Muscle layer of colon (tissue), 2 donors: ENCODE results near the gene KCNJ1.

Source experiments
- H3K27ac ChIP-seq: one replicate; pipeline ENCODE4 v1.7.0; 2013; ENCODE audit warnings: low read depth, mild to moderate bottlenecking, low read length, moderate library complexity
- H3K27me3 ChIP-seq, 2 donors: one replicate each; pipeline ENCODE4 v1.7.0; 2013; ENCODE audit warnings: low read length in 2 of 2, mild to moderate bottlenecking in 2 of 2; ENCODE audit not compliant: insufficient read depth in 2 of 2, control insufficient read depth in 1 of 2
- H3K36me3 ChIP-seq: one replicate; pipeline ENCODE4 v1.7.0; 2013; ENCODE audit warnings: mild to moderate bottlenecking, low read length; ENCODE audit not compliant: insufficient read depth
- H3K4me1 ChIP-seq: one replicate; pipeline ENCODE4 v1.7.0; 2013; ENCODE audit warnings: mild to moderate bottlenecking, low read length; ENCODE audit not compliant: insufficient read depth
- H3K4me3 ChIP-seq, 2 donors: one replicate each; pipeline ENCODE4 v1.7.0; 2013; ENCODE audit warnings: low read length in 2 of 2, low read depth in 1 of 2, mild to moderate bottlenecking in 1 of 2, moderate library complexity in 1 of 2
- H3K9ac ChIP-seq: one replicate; pipeline ENCODE4 v1.7.0; 2013; ENCODE audit warnings: low read length
- H3K9me3 ChIP-seq: one replicate; pipeline ENCODE4 v1.7.0; 2013; ENCODE audit warnings: mild to moderate bottlenecking, low read length
- donor health status: abdominal sarcoma.
- donor health status: Adenocarcinoma of cecum.

The KCNJ1 gene

GRCh38 chr11:128898580-128899344 is 31.7 kb upstream of the KCNJ1 start:
- Histone ChIP-seq H3K4me3 (no peak overlapping the region), H3K9me3 (no peaks in the 10 kb centered on the region), H3K36me3 (no peaks in the 10 kb centered on the region), H3K27me3 (no peaks in the 10 kb centered on the region), H3K27ac (no peak overlapping the region), H3K4me1 (no peaks in the 10 kb centered on the region), H3K9ac (no peak overlapping the region)

- Histone ChIP-seq H3K36me3 (no peaks in the 10 kb centered on the region), H3K9ac (no peak overlapping the region), H3K27me3 (no peaks in the 10 kb centered on the region), H3K9me3 (no peaks in the 10 kb centered on the region), H3K27ac (no peak overlapping the region), H3K4me3 (no peak overlapping the region), H3K4me1 (no peaks in the 10 kb centered on the region)
Observed at GRCh38 chr11:128897826-128898225, 30.7 kb upstream of the KCNJ1 start.

- Histone ChIP-seq H3K4me3 (no peak overlapping the region), H3K36me3 (no peaks in the 10 kb centered on the region), H3K4me1 (no peaks in the 10 kb centered on the region), H3K27me3 (peaks cover 0 to 6% of the 10 kb centered on the region in 2 donors), H3K9ac (no peak overlapping the region), H3K9me3 (no peaks in the 10 kb centered on the region), H3K27ac (no peak overlapping the region)
Observed at GRCh38 chr11:128896356-128896755, 29.3 kb upstream of the KCNJ1 start.

GRCh38 chr11:128895526-128895925 is 28.4 kb upstream of the KCNJ1 start:
- Histone ChIP-seq H3K27me3 (peaks cover 0 to 9% of the 10 kb centered on the region in 2 donors), H3K27ac (no peak overlapping the region), H3K9me3 (no peaks in the 10 kb centered on the region), H3K4me1 (no peaks in the 10 kb centered on the region), H3K36me3 (no peaks in the 10 kb centered on the region), H3K4me3 (no peak overlapping the region), H3K9ac (no peak overlapping the region)

- no peak overlapping the region for H3K27ac ChIP-seq
- no peaks in the 10 kb centered on the region for H3K9me3 ChIP-seq
- peaks cover 5% of the 10 kb centered on the region for H3K4me1 ChIP-seq
- H3K4me3 ChIP-seq: no peak overlapping the region
- peaks cover 6 to 17% of the 10 kb centered on the region in 2 donors for H3K27me3 ChIP-seq
- H3K9ac ChIP-seq: no peak overlapping the region
- no peaks in the 10 kb centered on the region for H3K36me3 ChIP-seq
Observed at GRCh38 chr11:128894685-128895084, 27.6 kb upstream of the KCNJ1 start.

- Histone ChIP-seq H3K9me3 (no peaks in the 10 kb centered on the region), H3K36me3 (no peaks in the 10 kb centered on the region), H3K27me3 (peaks cover 10 to 21% of the 10 kb centered on the region in 2 donors), H3K9ac (no peak overlapping the region), H3K4me1 (peaks cover 5% of the 10 kb centered on the region), H3K27ac (no peak overlapping the region), H3K4me3 (no peak overlapping the region)
Observed at GRCh38 chr11:128894286-128894681, 27.2 kb upstream of the KCNJ1 start.

- peaks cover 5% of the 10 kb centered on the region for H3K4me1 ChIP-seq
- H3K27ac ChIP-seq: no peak overlapping the region
- H3K9me3 ChIP-seq: no peaks in the 10 kb centered on the region
- H3K27me3 ChIP-seq: peaks cover 11 to 23% of the 10 kb centered on the region in 2 donors
- H3K4me3 ChIP-seq: no peak overlapping the region
- no peak overlapping the region for H3K9ac ChIP-seq
- H3K36me3 ChIP-seq: no peaks in the 10 kb centered on the region
Observed at GRCh38 chr11:128893578-128894285, 26.6 kb upstream of the KCNJ1 start.

- Histone ChIP-seq H3K36me3 (no peaks in the 10 kb centered on the region), H3K9me3 (no peaks in the 10 kb centered on the region), H3K4me3 (no peak overlapping the region), H3K9ac (no peak overlapping the region), H3K27me3 (peaks cover 11 to 23% of the 10 kb centered on the region in 2 donors), H3K27ac (no peak overlapping the region), H3K4me1 (peaks cover 5% of the 10 kb centered on the region)
Observed at GRCh38 chr11:128892866-128893565, 25.9 kb upstream of the KCNJ1 start.

GRCh38 chr11:128891913-128892398 is 24.9 kb upstream of the KCNJ1 start:
- no peaks in the 10 kb centered on the region for H3K9me3 ChIP-seq
- H3K27ac ChIP-seq: no peak overlapping the region
- H3K4me3 ChIP-seq: no peak overlapping the region
- H3K4me1 ChIP-seq: peaks cover 5% of the 10 kb centered on the region
- H3K9ac ChIP-seq: no peak overlapping the region
- peaks cover 11 to 23% of the 10 kb centered on the region in 2 donors for H3K27me3 ChIP-seq
- H3K36me3 ChIP-seq: no peaks in the 10 kb centered on the region

GRCh38 chr11:128890543-128891368 is 23.7 kb upstream of the KCNJ1 start, which contains the start of gene KCNJ5:
KCNJ5 (plus strand) TSS chr11:128891356; CDS start chr11:128911274, 19,918 bp downstream.
- Histone ChIP-seq H3K4me3 (peak within 1 kb of the TSS; percentile 32 to 50), H3K27me3 (peaks cover 11 to 23% of the 10 kb centered on the region in 2 donors), H3K9me3 (no peaks in the 10 kb centered on the region), H3K36me3 (no peaks in the 10 kb centered on the region), H3K9ac (no peak within 1 kb of the TSS), H3K4me1 (peaks cover 5% of the 10 kb centered on the region), H3K27ac (no peak within 1 kb of the TSS)
